22Rv1 (cell line): ENCODE results near the gene SERHL2.

Experiments used
- ZFX ChIP-seq: fragments of 450-650 bp; IDR thresholded peaks from 2 replicates; pipeline ENCODE4 v1.6.1; 2017; ENCODE audit warnings: antibody characterized with exemption, borderline replicate concordance
- TF ChIP-seq, protein P1 (sequence below): fragments of 450-650 bp; IDR thresholded peaks from 2 replicates; pipeline ENCODE4 v1.5.1; 2017; ENCODE audit warnings: mild to moderate bottlenecking

GRCh38 chr22:42615092-42615859 lies 61.5 kb downstream of the SERHL2 start:
- TF ChIP-seq, protein P1, sequence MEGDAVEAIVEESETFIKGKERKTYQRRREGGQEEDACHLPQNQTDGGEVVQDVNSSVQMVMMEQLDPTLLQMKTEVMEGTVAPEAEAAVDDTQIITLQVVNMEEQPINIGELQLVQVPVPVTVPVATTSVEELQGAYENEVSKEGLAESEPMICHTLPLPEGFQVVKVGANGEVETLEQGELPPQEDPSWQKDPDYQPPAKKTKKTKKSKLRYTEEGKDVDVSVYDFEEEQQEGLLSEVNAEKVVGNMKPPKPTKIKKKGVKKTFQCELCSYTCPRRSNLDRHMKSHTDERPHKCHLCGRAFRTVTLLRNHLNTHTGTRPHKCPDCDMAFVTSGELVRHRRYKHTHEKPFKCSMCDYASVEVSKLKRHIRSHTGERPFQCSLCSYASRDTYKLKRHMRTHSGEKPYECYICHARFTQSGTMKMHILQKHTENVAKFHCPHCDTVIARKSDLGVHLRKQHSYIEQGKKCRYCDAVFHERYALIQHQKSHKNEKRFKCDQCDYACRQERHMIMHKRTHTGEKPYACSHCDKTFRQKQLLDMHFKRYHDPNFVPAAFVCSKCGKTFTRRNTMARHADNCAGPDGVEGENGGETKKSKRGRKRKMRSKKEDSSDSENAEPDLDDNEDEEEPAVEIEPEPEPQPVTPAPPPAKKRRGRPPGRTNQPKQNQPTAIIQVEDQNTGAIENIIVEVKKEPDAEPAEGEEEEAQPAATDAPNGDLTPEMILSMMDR = no peak
- no peak for TF ChIP-seq ZFX
